ENCODE results near the gene NCS1. TPM values are rescaled to one million over a fixed set of nuclear protein-coding genes. Genes with fewer than 3 reads are reported as not detected.

Gene NCS1
- polyA plus RNA-seq, 3 donors, result not detected

DNA sequence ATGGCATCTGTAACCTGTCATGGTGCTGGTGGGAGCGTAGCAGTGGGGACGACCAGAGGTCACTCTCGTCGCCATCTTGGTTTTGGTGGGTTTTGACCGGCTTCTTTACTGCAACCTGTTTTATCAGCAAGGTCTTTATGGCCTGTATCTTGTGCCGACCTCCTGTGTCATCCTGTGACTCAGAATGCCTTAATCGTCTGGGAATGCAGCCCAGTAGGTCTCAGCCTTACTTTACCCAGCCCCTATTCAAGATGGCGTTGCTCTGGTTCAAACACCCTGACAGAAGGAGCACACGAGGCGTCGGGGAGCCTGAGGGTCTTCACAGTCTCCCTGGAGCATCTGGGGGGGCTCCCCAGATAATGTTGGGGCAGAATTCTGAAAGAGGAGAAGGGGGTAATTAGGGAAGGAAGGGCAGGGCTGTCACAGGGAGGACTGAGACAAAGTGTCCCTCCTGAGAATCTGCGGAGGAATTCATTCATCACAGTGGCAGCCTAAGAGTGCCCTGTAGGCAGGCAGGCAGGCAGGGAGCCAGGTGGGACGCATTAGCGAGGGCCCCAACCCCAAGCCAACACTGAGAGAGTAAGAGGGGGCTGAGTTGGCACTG, 21.3 kb upstream of the NCS1 start:
- no peak overlapping the region for H2AFZ ChIP-seq (ENCODE audit: insufficient read depth, low read depth, low read length, poor library complexity, severe bottlenecking)

GRCh38 chr9:130154816-130155215, 17.4 kb upstream of the NCS1 start:
- intact Hi-C loops (cut with micrococcal nuclease), result no loop called here
- Histone ChIP-seq H3K9ac (ENCODE audit: insufficient read depth, low read length, poor library complexity, severe bottlenecking) (no peak overlapping the region), H4K20me1 (ENCODE audit: insufficient read depth, low read length) (no peaks in the 10 kb centered on the region), H2AFZ (ENCODE audit: insufficient read depth, low read depth, low read length, poor library complexity, severe bottlenecking) (no peak overlapping the region), H3K79me2 (ENCODE audit: insufficient read depth, low read length) (no peaks in the 10 kb centered on the region), H3K4me2 (replicated peaks; ENCODE audit: extremely low read depth, low read length, poor library complexity, severe bottlenecking) (no peak overlapping the region), H3K4me1 (ENCODE audit: control insufficient read depth in 1 of 2, insufficient read depth in 2 of 2, low read length in 2 of 2) (no peaks in the 10 kb centered on the region), H3K4me3 (replicated peaks in 1 of 3; ENCODE audit: low read depth in 2 of 3, low read length in 3 of 3) (no peak overlapping the region), H3K27ac (ENCODE audit: low read depth in 1 of 2, low read length in 2 of 2) (no peak overlapping the region), H3K27me3 (ENCODE audit: control insufficient read depth in 2 of 2, insufficient read depth in 2 of 2, low read length in 2 of 2) (no peaks in the 10 kb centered on the region), H3K36me3 (replicated peaks in 1 of 2; ENCODE audit: control insufficient read depth in 1 of 2, insufficient read depth in 2 of 2, low read length in 2 of 2) (no peaks in the 10 kb centered on the region), H3K9me3 (replicated peaks in 1 of 2; ENCODE audit: control insufficient read depth in 1 of 2, insufficient read depth in 1 of 2, low read length in 2 of 2) (no peaks in the 10 kb centered on the region)
- no peak for DNase-seq
- H3K9me3 Mint-ChIP-seq, result peaks cover 0 to under 1% (median 0%) of the 10 kb centered on the region in 7 donors
- H3K27ac Mint-ChIP-seq, result no peak overlapping the region
- no peaks in the 10 kb centered on the region for H3K4me1 Mint-ChIP-seq
- TF ChIP-seq, protein P1, sequence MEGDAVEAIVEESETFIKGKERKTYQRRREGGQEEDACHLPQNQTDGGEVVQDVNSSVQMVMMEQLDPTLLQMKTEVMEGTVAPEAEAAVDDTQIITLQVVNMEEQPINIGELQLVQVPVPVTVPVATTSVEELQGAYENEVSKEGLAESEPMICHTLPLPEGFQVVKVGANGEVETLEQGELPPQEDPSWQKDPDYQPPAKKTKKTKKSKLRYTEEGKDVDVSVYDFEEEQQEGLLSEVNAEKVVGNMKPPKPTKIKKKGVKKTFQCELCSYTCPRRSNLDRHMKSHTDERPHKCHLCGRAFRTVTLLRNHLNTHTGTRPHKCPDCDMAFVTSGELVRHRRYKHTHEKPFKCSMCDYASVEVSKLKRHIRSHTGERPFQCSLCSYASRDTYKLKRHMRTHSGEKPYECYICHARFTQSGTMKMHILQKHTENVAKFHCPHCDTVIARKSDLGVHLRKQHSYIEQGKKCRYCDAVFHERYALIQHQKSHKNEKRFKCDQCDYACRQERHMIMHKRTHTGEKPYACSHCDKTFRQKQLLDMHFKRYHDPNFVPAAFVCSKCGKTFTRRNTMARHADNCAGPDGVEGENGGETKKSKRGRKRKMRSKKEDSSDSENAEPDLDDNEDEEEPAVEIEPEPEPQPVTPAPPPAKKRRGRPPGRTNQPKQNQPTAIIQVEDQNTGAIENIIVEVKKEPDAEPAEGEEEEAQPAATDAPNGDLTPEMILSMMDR (IDR thresholded peaks at IDR 0.05), result no peak
- WGBS (ENCODE audit: insufficient coverage), result 93% methylated on average over 3 of the region's 3 CpGs
- no peak overlapping the region for H3K4me3 Mint-ChIP-seq
- peaks cover 3 to 5% (median 5%) of the 10 kb centered on the region in 3 donors for H3K27me3 Mint-ChIP-seq (ENCODE audit: low read depth in 3 of 3)
- no peaks in the 10 kb centered on the region for H3K36me3 Mint-ChIP-seq

More for the DNA sequence above, 21.3 kb upstream of the NCS1 start:
- H3K79me2 ChIP-seq (ENCODE audit: insufficient read depth, low read length), result no peaks in the 10 kb centered on the region
- H3K9ac ChIP-seq (ENCODE audit: insufficient read depth, low read length, poor library complexity, severe bottlenecking), result no peak overlapping the region
- DNase-seq, result no peak
- Mint-ChIP-seq H3K27ac (peak overlapping the region in 1 of 7 donors; percentile 74), H3K9me3 (peaks cover 0 to 3% (median 0%) of the 10 kb centered on the region in 7 donors), H3K27me3 (ENCODE audit: low read depth in 3 of 3) (peaks cover 9 to 14% (median 11%) of the 10 kb centered on the region in 3 donors), H3K36me3 (no peaks in the 10 kb centered on the region), H3K4me1 (no peaks in the 10 kb centered on the region), H3K4me3 (no peak overlapping the region)
- no peak overlapping the region for H3K4me3 ChIP-seq (replicated peaks in 1 of 3; ENCODE audit: low read depth in 2 of 3, low read length in 3 of 3)
- no peak overlapping the region for H3K4me2 ChIP-seq (replicated peaks; ENCODE audit: extremely low read depth, low read length, poor library complexity, severe bottlenecking)
- H3K27me3 ChIP-seq (ENCODE audit: control insufficient read depth in 2 of 2, insufficient read depth in 2 of 2, low read length in 2 of 2), result no peaks in the 10 kb centered on the region
- H3K36me3 ChIP-seq (replicated peaks in 1 of 2; ENCODE audit: control insufficient read depth in 1 of 2, insufficient read depth in 2 of 2, low read length in 2 of 2), result no peaks in the 10 kb centered on the region
- H4K20me1 ChIP-seq (ENCODE audit: insufficient read depth, low read length), result no peaks in the 10 kb centered on the region
- TF ChIP-seq, protein P1 (IDR thresholded peaks at IDR 0.05), result no peak
- intact Hi-C loops (cut with micrococcal nuclease), result no loop called here
- H3K4me1 ChIP-seq (ENCODE audit: control insufficient read depth in 1 of 2, insufficient read depth in 2 of 2, low read length in 2 of 2), result no peaks in the 10 kb centered on the region
- no peaks in the 10 kb centered on the region for H3K9me3 ChIP-seq (replicated peaks in 1 of 2; ENCODE audit: control insufficient read depth in 1 of 2, insufficient read depth in 1 of 2, low read length in 2 of 2)
- WGBS (ENCODE audit: insufficient coverage), result 90% methylated on average over 10 of the region's 14 CpGs
- H3K27ac ChIP-seq (ENCODE audit: low read depth in 1 of 2, low read length in 2 of 2), result no peak overlapping the region
